Tibial nerve (tissue), 3 donors: ENCODE data around the gene DYRK4.

Experiments used
- CTCF ChIP-seq, 5 experiments: fragments of 200-600 bp in 3 of 5; fragments of 450-650 bp in 2 of 5; sonication (generic) in 3 of 5; IDR thresholded peaks; one replicate each; pipeline ENCODE4 v1.5.1; 2016 to 2019; ENCODE audit warnings: antibody characterized with exemption in 5 of 5, mild to moderate bottlenecking in 3 of 5, moderate library complexity in 2 of 5
- POLR2A ChIP-seq, 2 donors: fragments of 450-650 bp; IDR thresholded peaks; one replicate each; pipeline ENCODE4 v1.6.1; 2017; ENCODE audit warnings: antibody characterized with exemption in 2 of 2, mild to moderate bottlenecking in 2 of 2, moderate library complexity in 2 of 2

- TF ChIP-seq CTCF (IDR thresholded peaks at IDR 0.05) (no peak), POLR2A (IDR thresholded peaks at IDR 0.05) (no peak)
Measured at GRCh38 chr12:4530982-4531586, 30.9 kb upstream of the DYRK4 start.
